ENCODE results near the gene SF3A2.

DNA sequence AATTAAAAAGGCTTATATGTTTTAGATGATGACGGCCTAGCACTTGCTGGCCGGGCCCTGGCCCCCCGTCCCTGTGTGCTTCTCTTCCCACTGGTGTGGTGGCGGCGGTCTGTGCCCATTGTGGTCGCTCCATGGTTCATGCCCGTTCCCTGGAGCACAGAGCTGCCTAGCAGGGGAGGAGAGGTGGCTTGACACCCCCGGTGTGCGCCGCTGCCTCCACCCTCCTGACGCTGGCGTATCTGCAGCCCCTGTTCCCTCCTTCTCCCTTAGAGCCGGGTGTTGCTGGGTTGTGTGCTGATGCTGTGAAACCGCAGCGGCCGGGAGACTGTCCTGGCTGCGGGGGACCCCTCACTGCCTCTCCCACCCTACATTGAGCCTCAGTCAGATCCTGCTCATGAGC lies 43.8 kb upstream of the SF3A2 start:
- TF ChIP-seq CTCF (conservative IDR thresholded peaks at IDR 0.05; ENCODE audit: low read length) (no peak), EZH2phosphoT487 (IDR thresholded peaks at IDR 0.05; ENCODE audit: borderline replicate concordance) (no peak)
